ENCODE data around the gene TMC1.

- TF ChIP-seq POLR2AphosphoS5 (IDR thresholded peaks at IDR 0.05) = no peak
- TF ChIP-seq, protein P1, sequence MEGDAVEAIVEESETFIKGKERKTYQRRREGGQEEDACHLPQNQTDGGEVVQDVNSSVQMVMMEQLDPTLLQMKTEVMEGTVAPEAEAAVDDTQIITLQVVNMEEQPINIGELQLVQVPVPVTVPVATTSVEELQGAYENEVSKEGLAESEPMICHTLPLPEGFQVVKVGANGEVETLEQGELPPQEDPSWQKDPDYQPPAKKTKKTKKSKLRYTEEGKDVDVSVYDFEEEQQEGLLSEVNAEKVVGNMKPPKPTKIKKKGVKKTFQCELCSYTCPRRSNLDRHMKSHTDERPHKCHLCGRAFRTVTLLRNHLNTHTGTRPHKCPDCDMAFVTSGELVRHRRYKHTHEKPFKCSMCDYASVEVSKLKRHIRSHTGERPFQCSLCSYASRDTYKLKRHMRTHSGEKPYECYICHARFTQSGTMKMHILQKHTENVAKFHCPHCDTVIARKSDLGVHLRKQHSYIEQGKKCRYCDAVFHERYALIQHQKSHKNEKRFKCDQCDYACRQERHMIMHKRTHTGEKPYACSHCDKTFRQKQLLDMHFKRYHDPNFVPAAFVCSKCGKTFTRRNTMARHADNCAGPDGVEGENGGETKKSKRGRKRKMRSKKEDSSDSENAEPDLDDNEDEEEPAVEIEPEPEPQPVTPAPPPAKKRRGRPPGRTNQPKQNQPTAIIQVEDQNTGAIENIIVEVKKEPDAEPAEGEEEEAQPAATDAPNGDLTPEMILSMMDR (IDR thresholded peaks at IDR 0.05) = no peak
Observed at GRCh38 chr9:72474676-72475075, 46.7 kb upstream of the TMC1 start.

All from suprapubic skin (tissue), 3 donors.